AG08395 (cell line): ENCODE results near the gene MEIKIN.
"Not testable (repeated sequence)": the region's sequence is repeated elsewhere in the genome, so short reads cannot be mapped to it uniquely, and the experiment has no call there.

Source experiments
- DNase-seq: peaks from one replicate; pipeline ENCODE4 v3.0.0; 2012; ENCODE audit warnings: mixed read lengths, low spot score

MEIKIN gene

DNA sequence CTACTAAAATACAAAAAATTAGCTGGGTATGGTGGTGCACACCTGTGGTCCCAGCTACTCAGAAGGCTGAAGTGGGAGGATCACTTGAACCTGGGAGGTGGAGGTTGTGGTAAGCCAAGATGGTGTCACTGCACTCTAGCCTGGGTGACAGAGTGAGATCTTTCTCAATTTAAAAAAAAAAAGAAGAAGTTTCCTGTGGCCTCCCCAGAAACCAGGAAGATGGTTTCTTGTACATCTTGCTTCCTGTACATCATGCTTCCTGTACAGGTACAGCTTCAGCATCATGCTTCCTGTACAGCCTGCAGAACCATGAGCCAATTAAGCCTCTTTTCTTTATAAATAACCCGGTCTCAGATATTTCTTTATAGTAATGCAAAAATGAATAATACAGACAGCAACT is 43.2 kb downstream of the MEIKIN start:
- DNase-seq = not testable (repeated sequence)

DNA sequence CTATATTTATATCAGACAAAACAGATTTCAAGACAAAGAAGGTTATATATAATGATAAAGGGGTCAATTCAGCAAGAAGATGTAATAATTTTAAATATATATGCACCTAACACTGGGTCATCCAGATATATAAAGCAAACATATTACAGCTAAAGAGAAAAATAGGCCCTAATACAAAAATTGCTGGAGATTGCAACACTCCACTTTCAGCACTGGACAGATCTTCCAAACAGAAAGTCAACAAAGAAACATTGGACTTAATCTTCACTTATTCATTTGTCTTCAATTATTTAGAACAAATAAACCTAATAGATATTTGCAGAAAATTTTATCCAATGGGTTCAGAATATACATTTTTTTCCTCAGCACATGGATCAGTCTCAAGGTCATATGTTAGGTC is 45.8 kb downstream of the MEIKIN start:
- no peak for DNase-seq

DNA sequence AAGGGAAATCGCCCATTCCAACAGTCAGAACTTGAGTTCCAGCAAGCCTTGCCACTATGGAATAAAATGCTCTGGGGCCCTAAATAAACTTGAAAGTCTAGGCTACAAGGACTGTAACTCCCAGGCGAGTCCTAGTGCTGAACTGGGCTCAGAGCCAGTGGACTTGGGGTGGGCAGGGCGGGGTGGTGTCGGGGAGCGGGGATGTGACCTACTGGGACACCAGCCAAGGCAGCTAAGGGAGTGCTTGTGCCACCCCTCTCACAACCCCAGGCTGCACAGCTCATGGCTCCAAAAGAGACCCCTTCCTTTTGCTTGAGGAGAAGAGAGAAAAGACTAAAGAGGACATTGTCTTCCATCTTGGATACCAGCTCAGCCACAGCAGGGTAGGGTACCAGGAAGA is 61.5 kb downstream of the MEIKIN start:
- DNase-seq = no peak

DNA sequence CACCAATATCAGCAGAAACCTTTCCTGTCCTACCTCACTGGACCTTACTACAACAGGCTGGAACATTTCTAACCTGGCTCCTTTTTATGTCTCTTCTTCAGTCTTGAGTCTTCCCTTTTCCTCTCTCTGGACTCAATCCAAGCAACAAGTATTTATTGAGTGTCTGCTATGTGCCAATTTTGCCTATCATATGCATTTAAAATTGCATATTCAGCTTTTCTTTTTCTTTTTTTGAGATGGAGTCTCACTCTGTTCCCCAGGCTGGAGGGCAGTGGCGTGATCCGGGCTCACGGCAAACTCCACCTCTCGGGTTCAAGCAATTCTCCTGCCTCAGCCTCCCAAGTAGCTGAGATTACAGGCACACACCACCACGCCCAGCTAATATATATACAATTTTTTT is 65.8 kb downstream of the MEIKIN start:
- no peak for DNase-seq

DNA sequence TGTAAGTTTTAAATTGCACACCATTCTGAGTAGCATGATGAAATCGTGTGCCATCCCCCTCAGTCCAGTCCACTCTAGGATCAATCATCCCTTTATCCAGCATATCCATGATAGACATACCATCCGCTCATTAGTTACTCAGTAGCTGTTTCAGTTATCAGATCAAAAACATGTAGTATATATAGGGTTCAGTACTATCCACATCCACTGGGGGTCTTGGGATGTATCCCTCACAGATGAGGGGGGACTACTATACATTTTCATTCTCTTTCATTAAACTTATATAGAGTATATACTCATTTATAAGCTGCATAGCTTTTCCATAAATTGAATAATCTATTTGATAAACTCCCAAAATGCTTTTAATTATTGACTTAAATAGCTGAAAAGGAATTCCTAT is 67.6 kb downstream of the MEIKIN start:
- DNase-seq = no peak

DNA sequence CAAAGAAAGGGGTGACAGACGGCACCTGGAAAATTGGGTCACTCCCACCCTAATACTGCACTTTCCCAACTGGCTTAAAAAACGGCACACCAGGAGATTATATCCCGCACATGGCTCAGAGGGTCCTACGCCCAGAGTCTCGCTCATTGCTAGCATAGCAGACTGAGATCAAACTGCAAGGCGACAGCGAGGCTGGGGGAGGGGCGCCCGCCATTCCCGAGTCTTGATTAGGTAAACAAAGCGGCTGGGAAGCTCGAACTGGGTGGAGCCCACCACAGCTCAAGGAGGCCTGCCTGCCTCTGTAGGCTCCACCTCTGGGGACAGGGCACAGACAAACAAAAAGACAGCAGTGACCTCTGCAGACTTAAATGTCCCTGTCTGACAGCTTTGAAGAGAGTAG is 74.2 kb downstream of the MEIKIN start:
- not testable (repeated sequence) for DNase-seq

DNA sequence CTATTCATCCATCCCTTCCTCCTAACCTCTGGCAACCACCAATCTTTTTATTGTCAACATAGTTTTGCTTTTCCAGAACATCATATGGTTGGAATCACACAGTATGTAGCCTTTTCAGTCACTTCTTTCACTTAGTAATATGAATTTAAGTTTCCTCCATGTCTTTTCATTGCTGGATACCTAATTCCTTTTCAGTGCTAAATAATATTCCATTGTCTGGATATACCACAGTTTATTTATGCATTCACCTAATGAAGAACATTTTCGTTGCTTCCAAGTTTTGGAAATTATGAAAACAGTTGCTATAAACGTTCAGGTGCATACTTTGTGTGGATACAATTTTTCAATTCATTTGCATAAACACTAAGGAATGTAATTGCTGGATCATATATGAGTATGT is 77.9 kb downstream of the MEIKIN start:
- no peak for DNase-seq

DNA sequence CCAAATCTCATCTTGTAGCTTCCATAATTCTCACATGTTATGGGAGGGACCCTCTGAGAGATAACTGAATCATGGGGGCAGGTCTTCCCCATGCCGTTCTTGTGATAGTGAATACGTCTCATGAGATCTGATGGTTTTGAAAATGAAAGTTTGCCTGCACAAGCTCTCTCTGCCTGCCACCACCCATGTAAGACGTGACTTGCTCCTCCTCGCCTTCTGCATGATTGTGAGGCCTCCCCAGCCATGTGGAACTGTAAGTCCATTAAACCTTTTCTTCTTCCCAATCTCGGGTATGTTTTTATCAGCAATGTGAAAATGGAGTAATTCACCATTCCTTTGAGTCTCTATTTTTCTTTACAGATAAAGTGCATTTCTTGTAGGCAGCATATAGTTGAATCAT is 81.8 kb downstream of the MEIKIN start:
- no peak for DNase-seq

DNA sequence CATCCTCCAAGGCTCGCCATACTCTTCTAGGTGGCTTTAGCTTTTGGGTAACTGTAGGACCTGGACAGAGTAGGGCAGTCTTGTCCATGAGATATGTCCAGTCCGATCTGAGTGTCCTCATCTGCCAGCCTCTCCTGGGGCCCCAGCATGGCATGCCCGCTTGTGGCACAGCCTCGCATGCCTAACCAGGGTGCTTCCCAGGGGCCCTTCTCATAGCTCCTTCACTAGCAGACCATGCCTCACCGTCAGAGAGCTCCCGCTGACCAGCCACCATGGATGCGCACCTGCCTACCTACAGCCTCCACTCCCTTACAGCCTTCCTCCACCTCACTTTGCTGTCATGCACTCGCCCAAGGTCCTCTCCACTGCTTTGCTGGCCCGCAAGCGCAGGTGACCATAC is 88.1 kb downstream of the MEIKIN start:
- no peak for DNase-seq

DNA sequence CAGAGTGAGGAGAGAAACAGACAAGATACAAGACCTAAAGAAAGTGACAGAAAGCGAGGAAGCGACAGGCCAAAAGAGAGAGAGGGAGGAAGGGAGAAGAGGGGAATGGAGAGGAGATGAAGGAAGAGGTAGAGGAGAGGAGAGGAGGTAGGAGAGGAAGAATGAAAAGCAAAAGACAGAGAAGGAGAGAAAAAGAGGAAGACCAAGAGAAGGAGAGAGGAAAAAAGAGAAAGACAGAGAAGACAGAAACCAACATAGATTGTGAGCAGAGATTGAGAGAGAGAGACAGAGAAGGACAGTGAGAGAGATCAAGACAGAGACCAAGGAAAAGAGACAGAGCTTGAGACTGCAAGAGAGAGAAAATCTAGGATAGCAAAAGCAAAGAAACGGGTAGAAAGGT is 90.0 kb downstream of the MEIKIN start:
- DNase-seq = no peak

DNA sequence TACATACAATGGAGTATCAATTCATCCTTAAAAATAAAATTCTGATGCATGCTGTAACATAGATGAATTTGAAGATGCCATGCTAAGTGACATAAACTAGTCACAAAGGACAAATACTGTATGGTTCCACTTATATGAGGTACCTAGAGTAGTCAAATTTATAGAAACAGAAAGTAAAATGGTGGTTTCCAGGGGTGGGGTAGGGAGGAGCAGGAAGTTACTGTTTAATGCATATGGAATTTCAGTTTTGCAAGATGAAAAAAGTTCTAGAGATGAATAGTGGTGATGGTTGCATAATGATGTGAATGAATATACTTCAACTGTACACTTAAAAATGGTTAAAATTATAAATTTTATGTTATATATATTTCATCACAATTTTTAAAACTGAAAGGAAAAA is 91.3 kb downstream of the MEIKIN start:
- no peak for DNase-seq

DNA sequence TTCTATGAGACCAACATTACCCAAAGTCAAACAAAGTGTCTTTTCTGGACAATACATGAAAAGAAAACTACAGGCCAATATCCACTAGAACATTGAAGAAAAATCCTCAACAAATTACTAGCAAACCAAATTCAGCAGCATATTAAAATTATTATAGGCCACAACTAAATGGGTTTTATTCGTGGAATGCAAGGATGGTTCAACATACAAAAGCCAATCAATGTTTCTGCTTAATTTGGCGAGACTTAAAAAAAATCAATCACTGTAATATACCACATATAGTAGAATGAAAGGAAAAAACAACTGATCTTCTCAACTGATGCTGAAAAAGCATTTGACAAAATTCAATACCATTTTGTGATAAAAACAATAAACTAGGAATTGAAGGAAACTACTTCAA is 96.8 kb downstream of the MEIKIN start:
- DNase-seq = no peak

DNA sequence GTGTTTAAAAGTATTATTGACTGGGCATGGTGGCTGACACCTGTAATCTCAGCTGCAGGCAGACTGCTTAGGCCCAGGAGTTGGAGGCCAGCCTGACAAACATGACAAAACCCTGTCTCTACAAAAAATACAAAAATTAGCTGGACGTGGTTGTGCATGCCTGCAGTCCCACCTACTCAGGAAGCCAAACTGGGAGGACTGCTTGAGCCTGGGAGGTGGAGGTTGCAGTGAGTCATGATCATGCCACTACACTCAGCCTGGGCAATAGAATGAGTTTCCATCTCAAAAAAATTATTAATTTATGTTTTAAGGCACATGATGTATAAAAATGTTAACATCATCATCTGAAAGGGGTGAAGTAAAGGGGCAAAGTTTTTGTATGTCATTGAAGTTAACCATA is 98.9 kb downstream of the MEIKIN start:
- no peak for DNase-seq

DNA sequence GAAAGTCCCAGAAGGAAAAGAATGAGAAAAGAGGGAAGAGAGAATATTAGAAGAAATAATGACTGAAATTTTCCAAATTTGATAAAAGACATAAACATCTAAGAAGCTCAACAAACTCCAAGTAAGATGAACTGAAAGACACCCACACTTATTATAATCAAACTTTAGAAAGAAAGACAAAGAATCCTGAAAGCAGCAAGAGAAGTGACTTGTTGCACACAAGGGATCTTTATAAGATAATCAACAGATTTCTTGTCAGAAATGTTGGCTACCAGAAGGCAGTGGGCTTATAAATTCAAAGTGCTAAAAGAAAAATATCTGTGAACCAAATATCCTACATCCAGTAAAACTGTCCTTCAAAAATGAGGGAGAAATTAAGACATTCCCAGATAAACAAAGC is 99.6 kb downstream of the MEIKIN start:
- no peak for DNase-seq

DNA sequence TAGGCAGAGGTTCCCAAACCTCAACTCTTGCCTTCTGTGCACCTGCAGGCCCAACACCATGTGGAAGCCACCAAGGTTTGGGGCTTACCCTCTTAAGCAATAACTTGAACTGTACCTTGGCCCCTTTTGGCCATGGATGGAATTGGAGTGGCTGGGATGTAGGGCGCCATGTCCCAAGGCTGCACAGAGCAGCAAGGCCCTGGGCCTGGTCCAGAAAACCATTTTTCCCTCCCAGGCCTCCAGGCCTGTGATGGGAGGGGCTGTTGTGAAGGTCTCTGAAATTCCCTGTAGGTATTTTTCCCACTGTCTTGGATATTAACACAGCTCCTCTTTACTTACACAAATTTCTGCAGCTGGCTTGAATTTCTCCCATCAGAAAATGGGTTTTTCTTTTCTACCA is 102.5 kb downstream of the MEIKIN start:
- DNase-seq = not testable (repeated sequence)

DNA sequence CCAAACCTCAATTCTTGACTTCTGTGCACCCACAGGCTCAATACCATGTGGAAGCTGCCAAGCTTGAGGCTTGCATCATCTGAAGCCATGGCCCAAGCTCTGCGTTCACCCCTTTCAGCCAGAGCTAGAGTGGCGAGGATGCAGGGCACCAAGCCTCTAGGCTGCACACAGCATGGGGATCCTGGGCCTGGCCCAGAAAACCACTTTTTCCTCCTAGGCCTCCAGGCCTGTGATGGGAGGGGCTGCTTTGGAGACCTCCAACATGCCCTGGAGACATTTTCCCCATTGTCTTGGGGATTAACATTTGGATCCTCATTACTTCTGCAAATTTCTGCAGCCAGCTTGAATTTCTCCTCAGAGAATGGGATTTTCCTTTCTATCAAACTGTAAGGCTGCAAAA is 112.8 kb downstream of the MEIKIN start:
- not testable (repeated sequence) for DNase-seq

DNA sequence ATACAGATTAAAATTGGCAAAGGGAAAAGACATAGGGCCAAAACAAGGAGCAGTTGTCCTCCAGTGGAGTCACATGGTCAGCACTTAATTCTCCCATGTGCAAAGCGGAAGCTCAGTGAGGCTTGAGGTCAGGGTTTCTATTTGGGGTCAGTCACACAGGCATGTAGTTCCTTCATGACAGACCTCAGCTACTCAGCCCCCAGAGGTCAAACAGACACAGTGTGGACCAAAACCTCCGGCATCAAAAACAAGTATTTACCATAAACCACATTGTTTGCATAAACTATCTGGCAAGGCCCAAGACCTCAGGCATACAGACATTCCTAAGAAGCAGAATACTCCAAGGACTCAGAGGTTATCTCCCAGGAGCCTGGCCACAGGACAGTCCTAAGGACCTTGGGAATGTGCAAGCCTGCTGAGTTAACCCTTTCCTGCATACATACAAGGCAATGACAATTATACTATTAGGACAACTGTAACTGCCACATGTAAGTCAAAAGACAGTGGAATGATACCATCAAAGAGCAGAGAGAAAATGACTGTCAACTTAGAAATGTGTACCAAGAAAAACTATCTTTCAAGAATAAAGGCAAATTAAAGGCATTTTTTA is 120.0 kb downstream of the MEIKIN start:
- DNase-seq = no peak

DNA sequence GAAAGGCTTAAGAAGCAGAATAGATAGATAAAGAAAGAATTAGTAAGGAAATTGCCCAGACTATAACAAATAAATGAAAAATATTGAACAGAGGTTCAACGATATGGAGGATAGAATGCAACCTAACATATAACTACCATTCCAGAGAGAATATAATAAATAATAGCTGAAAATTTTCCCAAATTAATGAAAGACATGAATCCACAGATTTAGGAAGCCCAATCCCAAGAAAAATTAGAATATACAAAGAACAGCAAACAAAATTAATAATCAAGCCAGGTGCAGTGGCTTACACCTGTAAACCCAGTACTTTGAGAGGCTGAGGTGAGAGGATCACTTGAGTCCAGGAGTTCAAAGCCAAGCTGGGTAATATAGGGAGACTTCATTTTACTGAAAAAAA is 120.8 kb downstream of the MEIKIN start:
- DNase-seq = no peak

DNA sequence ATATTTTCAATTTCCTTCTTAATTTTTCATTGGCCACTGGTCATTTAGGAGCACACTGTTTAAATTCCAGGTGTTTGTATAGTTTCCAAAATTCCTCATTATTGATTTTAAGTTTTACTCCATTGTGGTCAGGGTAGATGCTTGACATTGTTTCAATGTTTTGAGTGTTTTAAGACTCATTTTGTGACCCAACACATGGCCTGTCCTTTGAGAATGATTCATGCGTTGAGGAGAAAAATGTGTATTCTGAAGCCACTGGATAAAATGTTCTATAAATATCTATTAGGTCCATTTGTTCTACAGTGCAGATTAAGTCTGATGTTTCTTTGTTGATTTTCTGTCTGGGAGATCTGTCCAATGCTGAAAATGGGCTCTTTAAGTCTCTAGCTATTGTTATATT is 124.2 kb downstream of the MEIKIN start:
- DNase-seq = no peak

DNA sequence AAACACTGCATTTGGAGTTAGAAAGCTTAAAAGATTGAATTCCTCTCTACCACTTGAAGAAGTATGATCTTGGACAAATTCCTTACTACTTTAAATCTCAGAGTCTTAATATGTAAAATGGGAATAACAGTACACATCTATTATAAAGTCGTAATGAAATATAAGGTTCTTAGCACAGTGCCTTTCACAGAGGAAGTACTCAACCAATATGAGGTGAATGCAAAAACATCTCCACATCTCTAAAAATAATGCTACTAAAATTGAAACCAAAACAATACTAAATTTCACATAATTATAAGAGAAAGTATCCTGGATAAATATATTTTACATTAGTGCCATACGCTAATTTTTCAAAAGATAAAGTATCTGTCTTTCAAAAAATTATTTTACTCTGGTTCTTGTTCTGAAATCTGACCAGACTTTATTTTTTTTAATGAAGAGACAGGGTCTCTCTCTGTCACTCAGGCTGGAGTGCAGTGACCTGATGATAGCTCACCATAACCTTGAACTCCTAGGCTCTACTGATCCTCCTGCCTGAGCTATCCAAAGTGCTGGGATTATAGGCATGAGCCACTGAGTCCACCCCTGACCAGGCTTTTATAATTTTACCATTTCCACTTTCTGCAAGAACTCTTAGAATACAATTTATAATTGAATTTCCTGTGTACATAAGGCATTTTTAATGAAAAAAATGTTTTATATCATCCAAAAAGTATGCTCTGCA is 127.3 kb downstream of the MEIKIN start:
- no peak for DNase-seq

DNA sequence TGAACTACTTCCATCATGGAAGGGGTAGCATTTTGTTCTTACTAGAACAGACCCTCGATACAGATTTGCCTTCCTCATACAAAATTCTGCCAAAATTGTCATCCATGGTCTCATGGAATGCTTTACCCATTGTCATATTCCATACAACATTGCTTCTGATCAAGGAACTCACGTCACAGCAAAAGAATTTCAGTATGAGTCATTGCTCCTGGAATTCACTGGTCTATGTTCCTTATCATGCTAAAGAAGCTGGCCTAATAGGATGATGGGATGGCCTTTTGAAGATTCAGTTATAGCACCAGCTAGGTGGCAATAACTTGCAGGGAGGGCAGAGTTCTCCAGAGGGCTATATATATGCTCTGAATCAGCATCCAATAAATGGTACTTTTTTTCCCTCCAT is 130.5 kb downstream of the MEIKIN start:
- DNase-seq = peak; percentile 60

DNA sequence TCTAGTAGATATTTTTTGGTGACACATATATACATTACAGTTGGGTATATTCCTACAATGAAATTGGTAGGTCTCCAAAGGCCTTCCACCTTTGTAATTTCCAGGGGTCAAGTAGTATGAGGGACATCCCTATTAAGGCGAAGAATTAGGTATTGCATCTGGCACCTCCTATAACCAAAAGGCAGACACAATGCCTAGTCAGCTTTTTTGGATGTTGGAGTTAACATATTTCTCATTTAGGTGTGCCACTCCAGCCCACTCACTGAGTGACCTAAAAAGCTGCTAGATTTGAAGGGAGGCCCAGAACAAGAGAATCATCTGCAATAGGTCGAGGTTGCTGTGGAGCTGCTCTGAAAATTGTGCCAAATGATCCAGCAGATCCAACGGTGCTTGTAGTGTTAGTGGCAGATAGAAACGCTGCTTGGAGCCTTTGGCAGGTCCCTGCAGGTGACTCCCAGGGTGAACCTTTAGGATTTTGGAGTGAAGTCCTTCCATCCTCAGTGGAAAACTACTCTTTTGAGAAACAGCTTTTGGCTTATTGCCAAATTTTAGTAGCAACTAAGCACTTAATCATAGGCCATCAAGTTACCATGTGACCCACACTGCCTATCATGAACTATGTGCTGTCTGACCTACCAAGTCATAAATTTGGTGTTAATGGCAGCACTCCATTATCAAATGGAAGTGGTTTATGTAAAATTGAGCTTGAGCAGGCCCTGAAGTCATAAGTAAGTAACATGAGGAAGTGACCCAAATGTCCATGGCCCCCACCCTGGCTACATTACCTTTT is 132.9 kb downstream of the MEIKIN start:
- DNase-seq = no peak

DNA sequence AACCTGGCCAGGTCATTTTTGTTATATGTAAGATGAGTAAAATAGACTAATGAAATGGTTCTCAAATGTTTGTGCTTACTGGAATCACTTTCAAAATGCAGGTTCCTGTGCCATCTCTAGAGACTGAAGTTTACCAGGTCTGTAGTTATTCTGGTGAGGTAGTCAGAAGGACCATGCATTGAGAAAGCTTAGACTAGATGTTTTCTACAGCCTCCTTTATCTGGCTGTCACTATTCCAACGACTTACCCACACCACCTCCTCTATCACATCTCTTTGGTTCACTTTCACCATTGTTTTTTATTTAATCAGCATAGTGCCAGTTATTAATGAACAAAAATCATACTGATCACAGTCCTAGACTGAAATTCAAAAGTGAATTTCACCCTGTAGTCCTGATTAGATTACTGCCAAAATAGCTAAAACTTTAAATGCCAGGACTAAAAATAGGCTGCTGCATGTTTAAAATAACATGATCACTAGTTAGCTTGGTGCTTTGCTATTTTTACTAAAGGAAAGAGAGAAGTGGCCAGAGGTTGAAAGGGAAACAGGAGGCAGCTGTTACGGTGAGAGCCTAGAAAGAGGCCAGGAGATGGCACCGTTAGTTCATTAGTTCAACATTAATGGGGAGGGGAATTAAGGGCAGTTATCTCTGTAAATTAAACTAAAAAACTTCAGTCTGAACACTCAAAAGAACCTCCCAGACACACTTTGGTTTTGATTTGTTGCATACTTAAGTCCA is 134.8 kb downstream of the MEIKIN start:
- peak; percentile 12 for DNase-seq
